HG03060 (cell line): ENCODE results near the gene SSBP2.
A peak's percentile ranks its signal among the peaks of the same experiment; 100 is the strongest.
"Not testable (repeated sequence)": the region's sequence is repeated elsewhere in the genome, so short reads cannot be mapped to it uniquely, and the experiment has no call there.

Experiments used
- ATAC-seq: cut with Tn5 transposase; IDR thresholded peaks from one replicate; pipeline ENCODE4 v1.9.1; 2021; ENCODE audit warnings: low read depth, moderate number of reproducible peaks; ENCODE audit not compliant: unreplicated experiment

The SSBP2 gene

GRCh38 chr5:81544351-81545018 is 206.4 kb downstream of the SSBP2 start:
- ATAC-seq, result no peak

- no peak for ATAC-seq
These were observed 208.7 kb downstream of the SSBP2 start for GRCh38 chr5:81542242-81542641.

- ATAC-seq, result no peak
These were observed 212.9 kb downstream of the SSBP2 start for GRCh38 chr5:81537905-81538547.

GRCh38 chr5:81534441-81534840 is 216.5 kb downstream of the SSBP2 start:
- ATAC-seq, result no peak

- no peak for ATAC-seq
These were observed 217.1 kb downstream of the SSBP2 start for GRCh38 chr5:81533629-81534405.

GRCh38 chr5:81530919-81531318 is 220.0 kb downstream of the SSBP2 start:
- no peak for ATAC-seq

GRCh38 chr5:81525690-81526089 is 225.2 kb downstream of the SSBP2 start:
- ATAC-seq, result no peak

- ATAC-seq, result no peak
These were observed 226.9 kb downstream of the SSBP2 start for GRCh38 chr5:81524015-81524414.

- ATAC-seq, result no peak
These were observed 228.3 kb downstream of the SSBP2 start for GRCh38 chr5:81522571-81522970.

GRCh38 chr5:81520769-81521168 is 230.1 kb downstream of the SSBP2 start:
- no peak for ATAC-seq

GRCh38 chr5:81519217-81519905 is 231.5 kb downstream of the SSBP2 start:
- no peak for ATAC-seq

GRCh38 chr5:81517462-81517861 is 233.4 kb downstream of the SSBP2 start:
- ATAC-seq, result no peak

GRCh38 chr5:81516091-81516490 is 234.8 kb downstream of the SSBP2 start:
- no peak for ATAC-seq

GRCh38 chr5:81513982-81514381 is 236.9 kb downstream of the SSBP2 start:
- no peak for ATAC-seq

GRCh38 chr5:81513473-81513872 is 237.4 kb downstream of the SSBP2 start:
- no peak for ATAC-seq

- ATAC-seq, result peak; percentile 97
These were observed 243.9 kb downstream of the SSBP2 start for GRCh38 chr5:81506900-81507588.

GRCh38 chr5:81506378-81506777 is 244.5 kb downstream of the SSBP2 start:
- no peak for ATAC-seq

- no peak for ATAC-seq
These were observed 245.2 kb downstream of the SSBP2 start for GRCh38 chr5:81505672-81506071.

- ATAC-seq, result not testable (repeated sequence)
These were observed 247.3 kb downstream of the SSBP2 start for GRCh38 chr5:81503602-81504001.

- no peak for ATAC-seq
These were observed 255.6 kb downstream of the SSBP2 start for GRCh38 chr5:81495286-81495685.
